ENCODE measurements around the gene NABP2. TPM values are rescaled to one million over a fixed set of nuclear protein-coding genes. Genes with fewer than 3 reads are reported as not detected.

NABP2 gene
- total RNA-seq, 1 experiment from 2014 or later, result 99.6 TPM

GRCh38 chr12:56222531-56222895, 1.6 kb upstream of the NABP2 start:
- intact Hi-C loops (cut with micrococcal nuclease; ENCODE audit: unreplicated experiment) (no loop called here), in situ Hi-C loops (cut with HindIII; ENCODE audit: low pct_unique_long_range_greater_than_20kb, low sequenced_read_pairs) (no loop called here)
- Histone ChIP-seq H3K27me3 (ENCODE audit: control insufficient read depth, insufficient read depth, low read length) (no peaks in the 10 kb centered on the region), H3K4me1 (ENCODE audit: control insufficient read depth, insufficient read depth, low read length) (peaks cover 16% of the 10 kb centered on the region), H3K9me3 (ENCODE audit: control insufficient read depth, insufficient read depth, low read depth, low read length) (no peaks in the 10 kb centered on the region), H3K27ac (ENCODE audit: low read length) (peak overlapping the region; percentile 94), H3K4me3 (ENCODE audit: low read depth in 2 of 2, low read length in 2 of 2) (peak overlapping the region; percentile 74 to 86), H3K36me3 (ENCODE audit: control insufficient read depth, insufficient read depth, low read length) (no peaks in the 10 kb centered on the region; the same call in 1 of the 2 replicates)
- ATAC-seq (no peak), DNase-seq (ENCODE audit: low read depth, low spot score) (no peak)
- ChIA-PET POLR2A (interaction anchor here (1.3 to 1.8 kb wide), 2 partner anchors 16 to 95 kb away, joined by 3 to 5 read pairs; partner anchors contain the start of gene ESYT1), CTCF (interaction anchor here (0.5 to 2.3 kb wide), 9 partner anchors 11 to 59 kb away, joined by 3 to 41 read pairs (median 3); partner anchors contain the start of gene SMARCC2)
- no TSS peak for BruUV-seq (replicated peaks)
- TF ChIP-seq TCF7L2 (IDR thresholded peaks at IDR 0.05; ENCODE audit: low read depth, low read length) (no peak), POLR2AphosphoS5 (IDR thresholded peaks at IDR 0.05; ENCODE audit: low read depth, low read length) (no peak), SIN3A (IDR thresholded peaks at IDR 0.05; ENCODE audit: borderline replicate concordance, insufficient read depth, low read depth, low read length) (no peak)
- TF ChIP-seq, protein P1, sequence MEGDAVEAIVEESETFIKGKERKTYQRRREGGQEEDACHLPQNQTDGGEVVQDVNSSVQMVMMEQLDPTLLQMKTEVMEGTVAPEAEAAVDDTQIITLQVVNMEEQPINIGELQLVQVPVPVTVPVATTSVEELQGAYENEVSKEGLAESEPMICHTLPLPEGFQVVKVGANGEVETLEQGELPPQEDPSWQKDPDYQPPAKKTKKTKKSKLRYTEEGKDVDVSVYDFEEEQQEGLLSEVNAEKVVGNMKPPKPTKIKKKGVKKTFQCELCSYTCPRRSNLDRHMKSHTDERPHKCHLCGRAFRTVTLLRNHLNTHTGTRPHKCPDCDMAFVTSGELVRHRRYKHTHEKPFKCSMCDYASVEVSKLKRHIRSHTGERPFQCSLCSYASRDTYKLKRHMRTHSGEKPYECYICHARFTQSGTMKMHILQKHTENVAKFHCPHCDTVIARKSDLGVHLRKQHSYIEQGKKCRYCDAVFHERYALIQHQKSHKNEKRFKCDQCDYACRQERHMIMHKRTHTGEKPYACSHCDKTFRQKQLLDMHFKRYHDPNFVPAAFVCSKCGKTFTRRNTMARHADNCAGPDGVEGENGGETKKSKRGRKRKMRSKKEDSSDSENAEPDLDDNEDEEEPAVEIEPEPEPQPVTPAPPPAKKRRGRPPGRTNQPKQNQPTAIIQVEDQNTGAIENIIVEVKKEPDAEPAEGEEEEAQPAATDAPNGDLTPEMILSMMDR (IDR thresholded peaks at IDR 0.05), result no peak
- TF ChIP-seq, protein P2, sequence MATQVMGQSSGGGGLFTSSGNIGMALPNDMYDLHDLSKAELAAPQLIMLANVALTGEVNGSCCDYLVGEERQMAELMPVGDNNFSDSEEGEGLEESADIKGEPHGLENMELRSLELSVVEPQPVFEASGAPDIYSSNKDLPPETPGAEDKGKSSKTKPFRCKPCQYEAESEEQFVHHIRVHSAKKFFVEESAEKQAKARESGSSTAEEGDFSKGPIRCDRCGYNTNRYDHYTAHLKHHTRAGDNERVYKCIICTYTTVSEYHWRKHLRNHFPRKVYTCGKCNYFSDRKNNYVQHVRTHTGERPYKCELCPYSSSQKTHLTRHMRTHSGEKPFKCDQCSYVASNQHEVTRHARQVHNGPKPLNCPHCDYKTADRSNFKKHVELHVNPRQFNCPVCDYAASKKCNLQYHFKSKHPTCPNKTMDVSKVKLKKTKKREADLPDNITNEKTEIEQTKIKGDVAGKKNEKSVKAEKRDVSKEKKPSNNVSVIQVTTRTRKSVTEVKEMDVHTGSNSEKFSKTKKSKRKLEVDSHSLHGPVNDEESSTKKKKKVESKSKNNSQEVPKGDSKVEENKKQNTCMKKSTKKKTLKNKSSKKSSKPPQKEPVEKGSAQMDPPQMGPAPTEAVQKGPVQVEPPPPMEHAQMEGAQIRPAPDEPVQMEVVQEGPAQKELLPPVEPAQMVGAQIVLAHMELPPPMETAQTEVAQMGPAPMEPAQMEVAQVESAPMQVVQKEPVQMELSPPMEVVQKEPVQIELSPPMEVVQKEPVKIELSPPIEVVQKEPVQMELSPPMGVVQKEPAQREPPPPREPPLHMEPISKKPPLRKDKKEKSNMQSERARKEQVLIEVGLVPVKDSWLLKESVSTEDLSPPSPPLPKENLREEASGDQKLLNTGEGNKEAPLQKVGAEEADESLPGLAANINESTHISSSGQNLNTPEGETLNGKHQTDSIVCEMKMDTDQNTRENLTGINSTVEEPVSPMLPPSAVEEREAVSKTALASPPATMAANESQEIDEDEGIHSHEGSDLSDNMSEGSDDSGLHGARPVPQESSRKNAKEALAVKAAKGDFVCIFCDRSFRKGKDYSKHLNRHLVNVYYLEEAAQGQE (IDR thresholded peaks at IDR 0.05; ENCODE audit: insufficient read depth in 1 of 2, low read depth in 2 of 2, low read length in 1 of 2), result no peak

- in situ Hi-C loops (cut with HindIII; ENCODE audit: low pct_unique_long_range_greater_than_20kb, low sequenced_read_pairs) (no loop called here), intact Hi-C loops (cut with micrococcal nuclease; ENCODE audit: unreplicated experiment) (loop anchor here (2.0 kb wide), 1 partner anchor 31 kb away; no protein-coding TSS in a partner anchor)
- DNase-seq (ENCODE audit: low read depth, low spot score) (no peak), ATAC-seq (peak; percentile 15)
- H3K4me1 ChIP-seq (ENCODE audit: control insufficient read depth, insufficient read depth, low read length), result peaks cover 16% of the 10 kb centered on the region
- TF ChIP-seq, protein P2 (IDR thresholded peaks at IDR 0.05; ENCODE audit: insufficient read depth in 1 of 2, low read depth in 2 of 2, low read length in 1 of 2), result no peak
- no peak for TF ChIP-seq TCF7L2 (IDR thresholded peaks at IDR 0.05; ENCODE audit: low read depth, low read length)
- TF ChIP-seq SIN3A (IDR thresholded peaks at IDR 0.05; ENCODE audit: borderline replicate concordance, insufficient read depth, low read depth, low read length), result no peak
- no peak for TF ChIP-seq POLR2AphosphoS5 (IDR thresholded peaks at IDR 0.05; ENCODE audit: low read depth, low read length)
- TF ChIP-seq, protein P1 (IDR thresholded peaks at IDR 0.05), result no peak
- peak overlapping the region; percentile 64 to 71 for H3K4me3 ChIP-seq (ENCODE audit: low read depth in 2 of 2, low read length in 2 of 2)
- CTCF ChIA-PET, result interaction anchor here (1.5 kb wide), 1 partner anchor 16 kb away, joined by 3 read pairs; no protein-coding TSS in a partner anchor
- H3K9me3 ChIP-seq (ENCODE audit: control insufficient read depth, insufficient read depth, low read depth, low read length), result no peaks in the 10 kb centered on the region
- BruUV-seq (replicated peaks), result no TSS peak
- H3K27me3 ChIP-seq (ENCODE audit: control insufficient read depth, insufficient read depth, low read length), result no peaks in the 10 kb centered on the region
- POLR2A ChIA-PET, result no interaction called here
- peak overlapping the region; percentile 86 for H3K27ac ChIP-seq (ENCODE audit: low read length)
- no peaks in the 10 kb centered on the region; the same call in 1 of the 2 replicates for H3K36me3 ChIP-seq (ENCODE audit: control insufficient read depth, insufficient read depth, low read length)
These were observed 506 bp upstream of the NABP2 start for GRCh38 chr12:56223571-56224101.

Data from Panc1 (cell line).